Measurements from ENCODE around the gene DAD1.

DNA sequence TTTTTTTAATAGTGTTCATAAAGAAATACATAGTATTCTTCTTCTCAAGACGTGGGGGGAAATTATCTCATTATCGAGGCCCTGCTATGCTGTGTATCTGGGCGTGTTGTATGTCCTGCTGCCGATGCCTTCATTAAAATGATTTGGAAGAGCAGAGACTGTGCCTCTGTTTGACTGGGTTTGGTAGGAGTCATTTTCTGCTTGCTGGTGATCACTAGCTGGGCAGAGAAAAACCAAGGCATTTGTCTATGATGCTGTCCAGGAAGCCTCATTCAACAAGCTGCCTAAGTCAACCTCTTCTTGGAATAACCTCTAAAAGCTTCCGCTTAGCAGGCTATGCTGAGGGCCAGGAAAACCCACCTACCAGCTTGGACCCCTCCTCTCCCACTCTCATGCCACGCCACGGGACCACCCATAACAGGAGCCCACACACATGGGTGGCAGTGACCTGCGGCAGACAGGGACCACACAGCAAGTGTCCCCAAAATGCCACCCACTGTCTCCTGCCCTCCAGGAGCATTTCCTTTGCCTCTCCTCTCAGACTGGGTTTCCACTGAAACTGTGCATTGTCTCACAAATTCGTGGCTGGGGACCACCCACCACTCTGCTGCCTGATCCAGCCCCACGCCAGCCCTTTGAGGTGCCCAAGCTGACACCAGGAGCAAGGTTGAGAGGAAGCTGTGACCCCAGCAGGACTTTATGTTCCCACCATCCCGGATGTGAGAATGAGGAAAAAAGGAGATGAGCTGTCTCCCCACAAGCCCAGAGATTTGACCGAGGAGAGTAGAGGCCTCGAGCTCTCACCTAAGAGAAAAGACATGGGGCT lies 36.8 kb downstream of the DAD1 start:
- no peak for TF ChIP-seq CTCF (optimal IDR thresholded peaks at IDR 0.05 in 1 of 3, IDR thresholded peaks at IDR 0.05 in 1 of 3, conservative IDR thresholded peaks at IDR 0.05 in 1 of 3; ENCODE audit: extremely low read depth in 1 of 3, insufficient read depth in 2 of 3, low read length in 3 of 3)
- no peak for TF ChIP-seq EZH2 (IDR thresholded peaks at IDR 0.05; ENCODE audit: low read length)

Data from keratinocyte (primary cell).